HFF-Myc (cell line): ENCODE data around the gene NPRL2.

Experiments used
- DNase-seq: peaks from one replicate; pipeline ENCODE4 v3.0.0-alpha.2; 2011; ENCODE audit warnings: low read depth; ENCODE audit errors: extremely low read depth
- H3K4me3 ChIP-seq: replicated peaks from 2 replicates; pipeline ENCODE4 v1.5.1; 2011; ENCODE audit warnings: low read depth, mild to moderate bottlenecking, control low read depth, low read length
- TF ChIP-seq, protein P1 (sequence below): IDR thresholded peaks from 2 replicates; pipeline ENCODE4 v1.5.1; 2012; ENCODE audit warnings: mild to moderate bottlenecking, low read depth, low read length, control low read depth; ENCODE audit errors: missing control alignments

NPRL2 gene

DNA sequence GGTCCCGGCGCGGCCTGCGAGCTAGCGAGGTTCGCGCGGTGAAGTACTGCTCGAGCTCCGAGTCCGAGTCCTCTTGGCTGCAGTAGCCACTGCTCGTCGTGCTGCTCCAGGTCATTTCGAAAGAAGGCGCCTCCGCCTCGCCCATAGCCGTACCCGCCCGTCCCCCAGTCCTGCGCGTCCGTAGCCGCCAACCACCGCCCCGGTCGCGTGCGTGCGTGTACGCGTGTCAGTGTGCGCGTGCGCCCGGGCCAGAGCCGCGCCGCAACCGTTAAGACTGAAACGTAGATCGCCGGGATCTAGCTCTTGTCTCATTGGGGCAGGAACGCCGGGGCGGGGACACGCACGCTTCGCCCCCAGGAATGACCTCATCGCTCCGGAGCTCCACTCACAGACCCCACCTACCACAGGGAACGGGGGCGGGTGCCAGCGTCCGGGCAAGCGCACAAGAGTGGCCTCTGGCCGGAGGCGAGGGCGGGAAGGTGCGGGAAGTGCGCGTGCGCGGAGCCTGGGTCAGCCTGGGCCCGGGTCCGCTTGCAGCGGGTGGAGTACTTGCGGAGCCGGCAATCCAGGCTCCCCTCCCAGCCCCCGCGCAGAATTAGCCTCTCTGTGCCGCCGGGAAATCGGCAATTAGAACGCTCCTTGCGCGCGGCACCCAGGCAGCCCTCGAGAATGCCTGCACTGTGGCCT lies 13.3 kb downstream of the NPRL2 start:
- TF ChIP-seq, protein P1, sequence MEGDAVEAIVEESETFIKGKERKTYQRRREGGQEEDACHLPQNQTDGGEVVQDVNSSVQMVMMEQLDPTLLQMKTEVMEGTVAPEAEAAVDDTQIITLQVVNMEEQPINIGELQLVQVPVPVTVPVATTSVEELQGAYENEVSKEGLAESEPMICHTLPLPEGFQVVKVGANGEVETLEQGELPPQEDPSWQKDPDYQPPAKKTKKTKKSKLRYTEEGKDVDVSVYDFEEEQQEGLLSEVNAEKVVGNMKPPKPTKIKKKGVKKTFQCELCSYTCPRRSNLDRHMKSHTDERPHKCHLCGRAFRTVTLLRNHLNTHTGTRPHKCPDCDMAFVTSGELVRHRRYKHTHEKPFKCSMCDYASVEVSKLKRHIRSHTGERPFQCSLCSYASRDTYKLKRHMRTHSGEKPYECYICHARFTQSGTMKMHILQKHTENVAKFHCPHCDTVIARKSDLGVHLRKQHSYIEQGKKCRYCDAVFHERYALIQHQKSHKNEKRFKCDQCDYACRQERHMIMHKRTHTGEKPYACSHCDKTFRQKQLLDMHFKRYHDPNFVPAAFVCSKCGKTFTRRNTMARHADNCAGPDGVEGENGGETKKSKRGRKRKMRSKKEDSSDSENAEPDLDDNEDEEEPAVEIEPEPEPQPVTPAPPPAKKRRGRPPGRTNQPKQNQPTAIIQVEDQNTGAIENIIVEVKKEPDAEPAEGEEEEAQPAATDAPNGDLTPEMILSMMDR, result no peak
- H3K4me3 ChIP-seq, result peak overlapping the region; percentile 97

DNA sequence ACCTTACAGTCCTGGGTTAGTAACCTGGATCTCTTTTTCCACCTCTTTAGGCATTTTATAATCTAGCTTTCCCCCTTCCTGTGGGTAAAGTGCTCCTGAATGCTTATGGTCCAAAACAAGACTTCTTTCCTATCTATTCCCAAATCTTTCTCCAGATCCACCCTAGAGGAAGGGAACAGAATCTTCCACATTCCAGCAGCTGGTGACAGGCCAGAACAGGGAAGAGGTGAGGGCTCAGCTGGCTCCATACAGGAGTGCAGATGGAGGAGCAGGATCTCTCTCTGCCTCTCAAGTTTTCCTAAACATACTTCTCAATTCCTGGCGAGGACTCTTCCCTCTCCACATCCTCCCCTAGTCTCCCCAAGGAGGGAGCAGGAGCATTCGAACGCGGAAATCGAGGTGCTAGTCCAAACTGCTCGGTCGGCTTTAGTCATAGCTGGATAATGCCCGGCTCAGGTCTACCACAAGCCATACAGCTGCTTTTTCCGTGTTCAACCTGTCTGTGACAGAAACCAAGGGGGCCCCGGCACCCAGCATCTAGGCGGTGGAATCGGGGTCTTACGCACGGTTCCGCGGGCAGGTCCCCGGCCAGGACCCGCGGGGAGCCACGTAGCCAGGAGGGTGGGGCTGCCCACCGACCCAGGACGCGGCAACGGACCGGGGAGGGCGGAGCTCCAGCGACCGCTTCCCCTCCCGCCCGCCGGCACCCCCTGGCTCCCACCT lies 14.0 kb downstream of the NPRL2 start:
- TF ChIP-seq, protein P1, result no peak
- H3K4me3 ChIP-seq, result peak overlapping the region; percentile 97
- no peak for DNase-seq

More for the DNA sequence above, 13.3 kb downstream of the NPRL2 start:
- peak; percentile 94 for DNase-seq

DNA sequence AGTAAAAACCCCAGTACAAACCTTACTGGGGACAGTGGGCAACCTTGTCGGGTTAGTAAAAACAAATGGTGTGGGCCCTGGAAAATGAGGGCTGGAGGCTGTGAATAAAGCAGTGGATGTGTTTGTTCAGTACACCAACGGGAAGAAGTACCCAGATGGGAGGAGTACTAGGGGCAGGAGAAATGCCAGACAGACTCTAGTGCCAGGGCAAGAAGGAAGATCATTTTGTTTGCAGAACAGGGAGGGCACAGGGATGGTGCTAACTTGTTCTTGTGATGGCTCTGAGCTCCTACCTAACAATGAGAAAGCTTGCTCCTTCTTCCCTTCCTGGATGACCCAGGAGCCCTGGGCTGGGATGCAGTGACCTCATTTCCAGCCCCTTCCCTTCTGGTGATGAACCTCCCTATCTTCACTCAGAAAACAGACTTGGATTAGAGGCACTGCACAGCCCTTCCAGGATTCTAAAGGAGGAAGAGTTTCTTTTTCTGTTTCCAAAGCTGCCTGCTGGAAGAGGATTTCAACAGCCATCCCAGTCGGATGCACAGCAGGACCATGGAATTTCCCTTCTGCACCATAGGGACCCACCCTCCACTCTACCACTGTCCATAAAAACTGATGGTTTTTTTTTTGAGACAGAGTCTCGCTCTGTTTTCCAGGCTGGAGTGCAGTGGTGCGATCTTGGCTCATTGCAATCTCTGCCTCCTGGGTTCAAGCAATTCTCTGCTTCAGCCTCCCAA lies 16.1 kb downstream of the NPRL2 start:
- peak overlapping the region; percentile 97 for H3K4me3 ChIP-seq
- no peak for DNase-seq
- TF ChIP-seq, protein P1, result no peak

DNA sequence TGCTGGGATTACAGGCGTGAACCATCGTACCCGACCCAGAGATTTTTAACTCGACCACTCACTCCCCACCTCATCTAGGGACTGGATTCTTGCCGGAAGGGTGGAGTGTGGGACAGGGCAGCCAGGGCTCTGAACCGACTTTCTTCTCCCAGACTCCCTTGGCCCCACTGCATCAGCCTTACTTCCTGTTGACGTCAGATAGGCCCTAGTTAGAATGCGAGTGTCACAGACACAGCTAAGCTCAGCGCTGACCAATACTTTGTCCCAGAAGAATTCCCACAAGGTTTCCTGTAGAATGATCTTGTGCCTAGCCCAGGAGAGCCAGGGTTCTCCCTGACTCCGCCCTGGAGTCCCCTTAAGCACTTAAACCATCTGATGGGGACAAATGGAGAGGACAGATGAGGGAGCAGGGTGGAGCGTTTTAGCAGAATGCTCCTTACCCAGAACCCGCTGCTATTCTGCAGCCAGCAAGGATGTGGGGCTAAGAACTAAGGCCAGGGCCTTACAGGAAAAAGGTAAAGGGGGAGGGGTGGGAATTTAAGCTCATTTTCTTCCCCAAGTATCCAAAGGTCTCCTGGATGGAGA lies 16.7 kb downstream of the NPRL2 start:
- DNase-seq, result no peak

DNA sequence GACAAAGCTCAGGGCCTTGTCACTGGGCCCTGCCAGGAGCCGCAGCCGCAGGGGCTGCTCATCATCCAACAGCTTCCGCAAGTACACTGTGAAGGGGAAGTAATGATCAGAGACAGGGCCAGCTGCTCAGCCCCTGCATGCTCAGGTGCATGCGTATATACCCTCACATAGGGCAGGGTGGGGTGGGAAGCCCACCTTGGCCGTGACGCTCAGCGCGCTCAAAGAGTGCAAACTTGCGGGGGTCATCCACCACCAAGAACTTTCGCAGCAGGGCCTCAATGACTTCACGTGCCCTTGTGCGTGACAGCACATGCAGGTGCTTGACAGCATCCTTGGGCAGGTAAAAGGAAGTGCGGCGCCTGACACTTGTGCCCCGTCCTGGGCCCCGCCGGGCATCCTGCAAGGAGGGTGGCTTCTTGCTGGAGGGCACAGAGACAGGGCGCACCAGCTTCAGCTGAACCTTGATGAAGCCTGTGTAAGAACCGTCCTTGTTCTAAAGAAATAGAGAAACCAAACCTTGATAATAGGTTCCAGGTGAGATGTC lies 19.1 kb downstream of the NPRL2 start:
- TF ChIP-seq, protein P1, result no peak
- H3K4me3 ChIP-seq, result no peak overlapping the region
- DNase-seq, result no peak

More for the DNA sequence above, 16.7 kb downstream of the NPRL2 start:
- TF ChIP-seq, protein P1, result no peak
- H3K4me3 ChIP-seq, result peak overlapping the region; percentile 8; the same call in 1 of the 2 replicates

DNA sequence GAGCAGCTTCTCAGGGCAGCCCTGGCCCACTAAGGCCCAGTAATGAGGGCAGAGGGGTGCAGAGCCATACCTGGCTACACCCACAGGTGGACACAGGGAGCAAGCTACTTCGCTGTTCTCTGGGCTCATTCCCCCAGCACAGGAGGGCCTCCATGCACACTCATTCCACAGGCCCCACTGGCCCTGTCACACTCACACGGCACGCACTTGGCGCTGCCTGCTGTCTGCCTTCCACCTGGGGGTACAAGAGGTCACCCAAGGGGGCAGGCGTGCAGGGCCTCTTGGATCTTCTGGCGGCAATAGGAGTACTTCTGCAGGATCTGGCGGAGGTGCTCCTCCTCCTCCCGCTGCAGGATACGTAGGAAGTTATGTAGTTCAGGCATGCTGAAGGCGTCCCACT lies 20.2 kb downstream of the NPRL2 start:
- no peak for DNase-seq
- no peak overlapping the region for H3K4me3 ChIP-seq
- TF ChIP-seq, protein P1, result no peak
